ENCODE measurements around the gene PAX6.

DNA sequence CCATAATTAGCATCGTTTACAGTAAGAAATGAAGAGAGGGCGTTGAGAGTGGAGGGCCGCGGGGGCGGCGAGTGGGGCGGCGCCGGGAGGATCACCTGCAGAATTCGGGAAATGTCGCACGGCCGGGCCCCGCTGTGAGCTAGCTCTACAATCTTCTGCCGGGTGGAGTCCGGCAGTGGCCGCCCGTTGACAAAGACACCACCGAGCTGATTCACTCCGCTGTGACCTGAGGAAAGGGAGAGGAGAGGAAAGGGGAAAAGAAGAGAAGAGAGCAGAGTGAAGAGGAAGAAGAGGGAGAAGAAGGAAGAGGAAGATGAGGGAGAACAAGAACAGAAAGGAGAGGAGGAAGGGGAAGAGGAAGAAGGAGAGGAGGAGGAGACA is 8.5 kb downstream of the PAX6 start:
- TF ChIP-seq EZH2phosphoT487 (IDR thresholded peaks at IDR 0.05; ENCODE audit: borderline replicate concordance, low read length) (no peak), EZH2 (IDR thresholded peaks at IDR 0.05; ENCODE audit: low read length, unreplicated experiment) (no peak)
- TF ChIP-seq, protein P1, sequence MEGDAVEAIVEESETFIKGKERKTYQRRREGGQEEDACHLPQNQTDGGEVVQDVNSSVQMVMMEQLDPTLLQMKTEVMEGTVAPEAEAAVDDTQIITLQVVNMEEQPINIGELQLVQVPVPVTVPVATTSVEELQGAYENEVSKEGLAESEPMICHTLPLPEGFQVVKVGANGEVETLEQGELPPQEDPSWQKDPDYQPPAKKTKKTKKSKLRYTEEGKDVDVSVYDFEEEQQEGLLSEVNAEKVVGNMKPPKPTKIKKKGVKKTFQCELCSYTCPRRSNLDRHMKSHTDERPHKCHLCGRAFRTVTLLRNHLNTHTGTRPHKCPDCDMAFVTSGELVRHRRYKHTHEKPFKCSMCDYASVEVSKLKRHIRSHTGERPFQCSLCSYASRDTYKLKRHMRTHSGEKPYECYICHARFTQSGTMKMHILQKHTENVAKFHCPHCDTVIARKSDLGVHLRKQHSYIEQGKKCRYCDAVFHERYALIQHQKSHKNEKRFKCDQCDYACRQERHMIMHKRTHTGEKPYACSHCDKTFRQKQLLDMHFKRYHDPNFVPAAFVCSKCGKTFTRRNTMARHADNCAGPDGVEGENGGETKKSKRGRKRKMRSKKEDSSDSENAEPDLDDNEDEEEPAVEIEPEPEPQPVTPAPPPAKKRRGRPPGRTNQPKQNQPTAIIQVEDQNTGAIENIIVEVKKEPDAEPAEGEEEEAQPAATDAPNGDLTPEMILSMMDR (conservative IDR thresholded peaks at IDR 0.05; ENCODE audit: low read depth, low read length): no peak
